ENCODE results near the gene MYH3.

The MYH3 gene

DNA sequence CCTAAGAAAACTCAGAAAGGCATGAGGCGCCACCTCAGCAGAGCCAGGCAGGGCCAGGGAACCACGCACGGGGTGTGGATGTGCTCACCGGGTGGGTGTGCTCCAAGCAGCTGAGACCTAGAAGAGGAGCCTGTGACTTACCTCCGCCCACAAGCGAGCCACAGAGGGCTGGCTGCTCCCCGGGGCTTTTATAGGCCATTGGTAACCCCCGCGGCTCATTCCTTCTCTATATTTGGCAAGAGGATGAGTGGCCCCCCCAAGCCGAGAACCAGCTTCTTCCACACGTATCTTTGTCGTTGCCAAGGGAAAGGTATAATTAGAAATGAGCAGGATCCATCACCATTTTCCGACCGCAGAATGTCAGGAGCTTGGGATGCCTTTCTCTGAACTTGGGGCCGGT, at the start of gene MYH3:
Gene MYH3 (minus strand): TSS at position 162 of the 400 bp plus-strand sequence. CDS start 2,245 bp downstream, outside the sequence.
- Histone ChIP-seq H3K4me2 (ENCODE audit: low read length) (no peak within 1 kb of the TSS), H3K4me3 (ENCODE audit: low read depth, low read length) (no peak within 1 kb of the TSS), H3K27ac (no peak within 1 kb of the TSS), H2AFZ (no peak within 1 kb of the TSS), H3K4me1 (no peaks in the 10 kb centered on the region), H3K27me3 (ENCODE audit: control insufficient read depth, insufficient read depth, low read length) (no peaks in the 10 kb centered on the region), H3K9me3 (ENCODE audit: control insufficient read depth, low read length) (no peaks in the 10 kb centered on the region), H3K36me3 (ENCODE audit: control insufficient read depth, insufficient read depth, low read length) (no peaks in the 10 kb centered on the region), H3K9ac (no peak within 1 kb of the TSS), H3K79me2 (no peaks in the 10 kb centered on the region)
- TF ChIP-seq, protein P1, sequence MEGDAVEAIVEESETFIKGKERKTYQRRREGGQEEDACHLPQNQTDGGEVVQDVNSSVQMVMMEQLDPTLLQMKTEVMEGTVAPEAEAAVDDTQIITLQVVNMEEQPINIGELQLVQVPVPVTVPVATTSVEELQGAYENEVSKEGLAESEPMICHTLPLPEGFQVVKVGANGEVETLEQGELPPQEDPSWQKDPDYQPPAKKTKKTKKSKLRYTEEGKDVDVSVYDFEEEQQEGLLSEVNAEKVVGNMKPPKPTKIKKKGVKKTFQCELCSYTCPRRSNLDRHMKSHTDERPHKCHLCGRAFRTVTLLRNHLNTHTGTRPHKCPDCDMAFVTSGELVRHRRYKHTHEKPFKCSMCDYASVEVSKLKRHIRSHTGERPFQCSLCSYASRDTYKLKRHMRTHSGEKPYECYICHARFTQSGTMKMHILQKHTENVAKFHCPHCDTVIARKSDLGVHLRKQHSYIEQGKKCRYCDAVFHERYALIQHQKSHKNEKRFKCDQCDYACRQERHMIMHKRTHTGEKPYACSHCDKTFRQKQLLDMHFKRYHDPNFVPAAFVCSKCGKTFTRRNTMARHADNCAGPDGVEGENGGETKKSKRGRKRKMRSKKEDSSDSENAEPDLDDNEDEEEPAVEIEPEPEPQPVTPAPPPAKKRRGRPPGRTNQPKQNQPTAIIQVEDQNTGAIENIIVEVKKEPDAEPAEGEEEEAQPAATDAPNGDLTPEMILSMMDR (IDR thresholded peaks at IDR 0.05) = no peak

DNA sequence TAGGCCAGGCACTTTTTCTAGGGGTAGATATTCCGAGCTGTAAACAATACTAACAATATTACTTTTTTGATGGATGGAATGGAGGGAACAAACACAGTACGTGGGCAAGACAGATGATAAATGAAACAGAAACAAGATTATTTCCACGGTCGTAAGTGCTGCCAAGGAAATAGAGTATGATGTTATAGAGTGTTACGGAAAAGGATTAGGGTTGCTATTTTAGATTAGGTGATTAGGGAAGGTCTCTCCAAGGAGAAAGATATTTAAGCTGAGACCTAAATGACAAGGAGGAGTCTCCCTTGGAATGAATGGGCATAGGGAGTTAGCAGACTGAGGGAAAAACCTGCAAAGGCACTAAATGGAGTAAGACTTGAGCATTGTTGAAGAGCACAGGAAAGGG, 48.6 kb upstream of the MYH3 start:
- no peaks in the 10 kb centered on the region for H3K27me3 ChIP-seq (ENCODE audit: control insufficient read depth, insufficient read depth, low read length)
- no peaks in the 10 kb centered on the region for H3K36me3 ChIP-seq (ENCODE audit: control insufficient read depth, insufficient read depth, low read length)
- H3K4me1 ChIP-seq = no peaks in the 10 kb centered on the region
- no peak overlapping the region for H3K4me3 ChIP-seq (ENCODE audit: low read depth, low read length)
- no peak overlapping the region for H2AFZ ChIP-seq
- no peaks in the 10 kb centered on the region for H3K79me2 ChIP-seq
- H3K27ac ChIP-seq = no peak overlapping the region
- H3K9me3 ChIP-seq (ENCODE audit: control insufficient read depth, low read length) = no peaks in the 10 kb centered on the region
- no peak overlapping the region for H3K4me2 ChIP-seq (ENCODE audit: low read length)
- TF ChIP-seq, protein P1 (IDR thresholded peaks at IDR 0.05) = no peak
- H3K9ac ChIP-seq = no peak overlapping the region

DNA sequence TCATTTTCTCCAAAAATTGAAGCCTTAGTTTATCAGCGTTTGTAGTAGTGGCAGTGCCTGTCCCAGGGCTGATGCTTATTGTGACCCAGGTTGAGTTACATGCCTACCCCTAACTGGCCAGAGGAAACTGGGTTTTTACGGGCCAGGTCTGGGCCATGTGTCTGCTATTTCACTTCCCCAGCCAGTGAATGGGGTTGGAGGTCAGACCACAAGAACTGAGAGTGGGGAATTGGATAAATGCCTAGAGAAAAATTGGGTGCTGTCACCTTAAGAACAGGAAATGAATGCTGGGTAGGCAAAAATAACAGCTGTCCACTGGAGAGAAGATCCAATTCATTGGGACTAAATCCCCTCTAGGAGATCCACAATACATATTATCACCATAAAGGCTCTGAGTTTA, 45.5 kb upstream of the MYH3 start:
- H3K27me3 ChIP-seq (ENCODE audit: control insufficient read depth, insufficient read depth, low read length) = no peaks in the 10 kb centered on the region
- peaks cover 2% of the 10 kb centered on the region for H3K79me2 ChIP-seq
- no peak overlapping the region for H3K4me2 ChIP-seq (ENCODE audit: low read length)
- no peaks in the 10 kb centered on the region for H3K4me1 ChIP-seq
- TF ChIP-seq, protein P1 (IDR thresholded peaks at IDR 0.05) = no peak
- H3K9ac ChIP-seq = no peak overlapping the region
- no peak overlapping the region for H3K4me3 ChIP-seq (ENCODE audit: low read depth, low read length)
- H2AFZ ChIP-seq = no peak overlapping the region
- H3K27ac ChIP-seq = no peak overlapping the region
- no peaks in the 10 kb centered on the region for H3K9me3 ChIP-seq (ENCODE audit: control insufficient read depth, low read length)
- H3K36me3 ChIP-seq (ENCODE audit: control insufficient read depth, insufficient read depth, low read length) = no peaks in the 10 kb centered on the region

DNA sequence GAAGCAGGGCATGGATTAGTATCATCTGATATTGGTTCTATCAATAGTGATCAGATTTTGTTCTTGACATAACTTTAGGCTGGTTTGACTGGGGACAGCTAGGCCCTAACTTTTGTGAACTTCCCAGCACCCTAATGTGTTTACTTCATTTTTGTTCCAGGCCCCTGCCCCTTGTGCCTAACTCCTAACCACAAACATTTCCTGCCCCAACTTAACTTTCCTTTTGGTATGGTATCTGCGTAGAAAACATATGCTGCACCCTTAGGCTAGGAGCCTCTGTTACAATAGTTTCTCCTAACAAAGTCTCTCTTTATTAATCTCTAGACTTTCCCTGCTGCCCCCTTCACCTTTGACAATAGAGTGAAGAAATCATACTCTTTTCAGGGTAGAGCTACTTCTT, 42.7 kb upstream of the MYH3 start:
- Histone ChIP-seq H3K36me3 (ENCODE audit: control insufficient read depth, insufficient read depth, low read length) (no peaks in the 10 kb centered on the region), H3K27me3 (ENCODE audit: control insufficient read depth, insufficient read depth, low read length) (no peaks in the 10 kb centered on the region), H3K4me1 (no peaks in the 10 kb centered on the region), H3K79me2 (peaks cover 6% of the 10 kb centered on the region), H3K27ac (no peak overlapping the region), H3K9me3 (ENCODE audit: control insufficient read depth, low read length) (no peaks in the 10 kb centered on the region), H2AFZ (no peak overlapping the region), H3K4me3 (ENCODE audit: low read depth, low read length) (no peak overlapping the region), H3K4me2 (ENCODE audit: low read length) (no peak overlapping the region), H3K9ac (no peak overlapping the region)
- TF ChIP-seq, protein P1 (IDR thresholded peaks at IDR 0.05) = no peak

DNA sequence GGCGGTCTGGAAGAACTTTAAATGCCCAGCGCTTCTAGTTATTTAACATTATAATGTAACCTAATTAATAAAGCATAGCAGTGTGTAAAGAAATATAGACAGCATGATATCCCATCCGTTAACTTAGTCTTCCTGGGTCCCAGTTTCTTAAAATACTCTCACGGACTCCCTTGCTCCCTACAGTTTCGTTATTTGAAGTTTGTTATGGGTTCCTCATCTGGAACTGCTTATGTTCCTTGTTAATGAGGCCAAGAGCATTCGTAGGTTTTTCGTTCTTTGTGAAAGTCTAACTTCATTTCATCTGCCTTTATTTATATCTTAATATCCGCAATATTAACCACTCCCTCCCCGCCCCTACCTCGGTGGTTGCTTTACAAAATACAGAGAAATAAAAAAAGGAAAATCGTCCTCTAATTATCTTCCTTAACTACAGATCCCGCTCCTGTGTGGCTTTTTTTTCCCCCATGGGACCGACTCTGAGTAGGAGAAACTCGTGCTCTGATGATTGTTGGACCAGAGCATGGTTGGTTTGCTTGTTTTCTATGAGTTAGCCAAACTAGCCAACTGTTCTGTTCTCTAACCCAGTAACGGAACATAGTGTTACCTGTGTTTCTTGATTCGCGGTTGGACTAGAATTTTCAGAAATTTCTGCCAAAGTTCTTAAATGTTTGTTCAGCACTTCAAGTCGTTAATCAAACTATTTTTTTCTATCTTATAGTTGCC, 41.1 kb upstream of the MYH3 start:
- no peaks in the 10 kb centered on the region for H3K36me3 ChIP-seq (ENCODE audit: control insufficient read depth, insufficient read depth, low read length)
- peak overlapping the region; percentile 41 for H3K9ac ChIP-seq
- H3K4me1 ChIP-seq = no peaks in the 10 kb centered on the region
- peak overlapping the region; percentile 80 for H3K4me3 ChIP-seq (ENCODE audit: low read depth, low read length)
- peaks cover 6% of the 10 kb centered on the region for H3K79me2 ChIP-seq
- H2AFZ ChIP-seq = peak overlapping the region; percentile 94
- peak overlapping the region; percentile 68 for H3K4me2 ChIP-seq (ENCODE audit: low read length)
- no peaks in the 10 kb centered on the region for H3K9me3 ChIP-seq (ENCODE audit: control insufficient read depth, low read length)
- peak overlapping the region; percentile 73 for H3K27ac ChIP-seq
- no peaks in the 10 kb centered on the region for H3K27me3 ChIP-seq (ENCODE audit: control insufficient read depth, insufficient read depth, low read length)
- TF ChIP-seq, protein P1 (IDR thresholded peaks at IDR 0.05) = no peak
